Choroid plexus epithelial cell (primary cell): ENCODE results near the gene ADAMTS10.

Source experiments
- DNase-seq: peaks from one replicate; pipeline ENCODE4 v3.0.0-alpha.2; 2010; ENCODE audit warnings: low read depth
- H3K4me3 ChIP-seq: 2 replicates; pipeline ENCODE4 v1.5.1; 2011; ENCODE audit warnings: low read depth, mild to moderate bottlenecking, control low read depth, low read length, moderate library complexity
- CTCF ChIP-seq: conservative IDR thresholded peaks from 2 replicates; pipeline ENCODE4 v1.5.1; 2011; ENCODE audit warnings: low read depth, mild to moderate bottlenecking, control low read depth, inconsistent platforms, low read length, moderate library complexity

The ADAMTS10 gene

GRCh38 chr19:8544168-8544567 lies 66.3 kb downstream of the ADAMTS10 start:
- no peak for DNase-seq
- no peak overlapping the region for H3K4me3 ChIP-seq
- TF ChIP-seq CTCF = no peak

GRCh38 chr19:8539621-8540149 lies 70.8 kb downstream of the ADAMTS10 start:
- no peak for TF ChIP-seq CTCF
- no peak for DNase-seq
- H3K4me3 ChIP-seq = no peak overlapping the region

GRCh38 chr19:8537099-8537498 lies 73.4 kb downstream of the ADAMTS10 start:
- TF ChIP-seq CTCF = no peak
- no peak for DNase-seq
- no peak overlapping the region for H3K4me3 ChIP-seq

GRCh38 chr19:8536282-8536681 lies 74.2 kb downstream of the ADAMTS10 start:
- TF ChIP-seq CTCF = no peak
- no peak for DNase-seq
- H3K4me3 ChIP-seq = no peak overlapping the region

GRCh38 chr19:8532225-8532624 lies 78.3 kb downstream of the ADAMTS10 start:
- no peak for DNase-seq
- H3K4me3 ChIP-seq = no peak overlapping the region
- no peak for TF ChIP-seq CTCF

- no peak for TF ChIP-seq CTCF
- no peak for DNase-seq
- no peak overlapping the region for H3K4me3 ChIP-seq
Observed at GRCh38 chr19:8531470-8531869, 79.0 kb downstream of the ADAMTS10 start.
